GM12878 (cell line): ENCODE results near the gene FOXP1. TPM values are rescaled to one million over a fixed set of nuclear protein-coding genes. Genes with fewer than 3 reads are reported as not detected.

Experiments used
- ETV6 ChIP-seq, 2 experiments: fragments of 450-650 bp in 1 of 2; IDR thresholded peaks in 1 of 2; conservative IDR thresholded peaks in 1 of 2; 2 replicates each; pipeline ENCODE4 v1.6.1; 2014; ENCODE audit warnings: antibody characterized with exemption in 1 of 2, borderline replicate concordance in 1 of 2, low read depth in 1 of 2, mild to moderate bottlenecking in 1 of 2, moderate library complexity in 1 of 2
- NFXL1 ChIP-seq: fragments of 450-650 bp; IDR thresholded peaks from 2 replicates; pipeline ENCODE4 v1.6.1; 2017; ENCODE audit warnings: antibody characterized with exemption, mild to moderate bottlenecking, borderline replicate concordance
- NRF1 ChIP-seq: conservative IDR thresholded peaks from 2 replicates; pipeline ENCODE4 v1.6.1; 2011; ENCODE audit warnings: mild to moderate bottlenecking, low read depth, low read length, improper control_type of control experiment
- SMC3 ChIP-seq: IDR thresholded peaks from 2 replicates; pipeline ENCODE4 v1.6.1; 2011; ENCODE audit warnings: low read length, improper control_type of control experiment, borderline replicate concordance
- polyA plus RNA-seq, 11 experiments: library from polyadenylated mRNA; depleted of rRNA in 4 of 11; unstranded in 6 of 11; stranded (reverse) in 5 of 11; fragments of >200 nt; fragmentation: Nextera tagmentation in 4 of 11; fragmentation: Illumina TruSeq in 1 of 11; extraction: Ambion mirVana in 4 of 11; extraction: Trizol in 1 of 11; gene quantifications; 1 replicate in 1 of 11; 2 replicates in 10 of 11; pipeline versions ENCODE4 v1.2.1 to v1.2.3, GENCODE V29; 2011 to 2016; ENCODE audit warnings: inconsistent platforms in 2 of 11, missing spikeins in 2 of 11, low read depth in 1 of 11
- total RNA-seq, 4 experiments: library from RNA; depleted of rRNA in 3 of 4; stranded (reverse); fragments of >200 nt in 3 of 4; fragmentation: Illumina TruSeq in 1 of 4; extraction: Trizol in 1 of 4; gene quantifications; 2 replicates each; pipeline versions ENCODE4 v1.2.1 to v1.2.3, GENCODE V29; 2013 to 2021
- TF ChIP-seq, protein P1 (sequence below): fragments of 450-650 bp; IDR thresholded peaks from 2 replicates; pipeline ENCODE4 v1.6.1; 2017; ENCODE audit warnings: mild to moderate bottlenecking
- TF ChIP-seq, protein P2 (sequence below): fragments of 450-650 bp; formaldehyde crosslinking; IDR thresholded peaks from 2 replicates; pipeline ENCODE4 v1.5.0; 2022; ENCODE audit warnings: mild to moderate bottlenecking, missing genetic modification characterization
- TF ChIP-seq, protein P3 (sequence below): fragments of 450-650 bp; IDR thresholded peaks from 2 replicates; pipeline ENCODE4 v1.6.1; 2016; ENCODE audit warnings: mild to moderate bottlenecking, moderate library complexity, borderline replicate concordance

FOXP1 gene
- total and polyA plus RNA-seq, 10 of the 15 experiments (the other 5 are each of a cell fraction or from before 2014, with no cell fraction given), result 0.05 to 1.6 (median 0.20) TPM; not detected in 1

DNA sequence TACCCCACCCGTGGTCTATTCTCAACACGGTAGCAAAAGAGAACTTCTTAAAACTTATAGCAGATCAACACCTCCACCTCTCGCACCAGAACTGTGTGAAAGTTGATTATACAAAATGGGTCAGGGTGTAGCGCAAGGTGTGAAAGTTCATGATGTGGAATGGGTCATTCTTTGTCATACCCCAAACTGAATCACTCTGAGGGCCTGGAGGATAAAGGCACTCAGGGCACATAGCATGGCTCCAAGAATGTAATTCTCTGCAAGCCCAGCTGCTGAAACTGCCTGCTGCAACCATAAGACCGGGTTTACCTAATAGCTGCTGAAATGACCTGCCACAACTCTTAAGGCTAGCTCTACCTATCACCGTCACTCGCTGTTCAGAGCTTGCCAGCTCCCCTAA, 70.0 kb downstream of the FOXP1 start (continued):
- TF ChIP-seq, protein P1, sequence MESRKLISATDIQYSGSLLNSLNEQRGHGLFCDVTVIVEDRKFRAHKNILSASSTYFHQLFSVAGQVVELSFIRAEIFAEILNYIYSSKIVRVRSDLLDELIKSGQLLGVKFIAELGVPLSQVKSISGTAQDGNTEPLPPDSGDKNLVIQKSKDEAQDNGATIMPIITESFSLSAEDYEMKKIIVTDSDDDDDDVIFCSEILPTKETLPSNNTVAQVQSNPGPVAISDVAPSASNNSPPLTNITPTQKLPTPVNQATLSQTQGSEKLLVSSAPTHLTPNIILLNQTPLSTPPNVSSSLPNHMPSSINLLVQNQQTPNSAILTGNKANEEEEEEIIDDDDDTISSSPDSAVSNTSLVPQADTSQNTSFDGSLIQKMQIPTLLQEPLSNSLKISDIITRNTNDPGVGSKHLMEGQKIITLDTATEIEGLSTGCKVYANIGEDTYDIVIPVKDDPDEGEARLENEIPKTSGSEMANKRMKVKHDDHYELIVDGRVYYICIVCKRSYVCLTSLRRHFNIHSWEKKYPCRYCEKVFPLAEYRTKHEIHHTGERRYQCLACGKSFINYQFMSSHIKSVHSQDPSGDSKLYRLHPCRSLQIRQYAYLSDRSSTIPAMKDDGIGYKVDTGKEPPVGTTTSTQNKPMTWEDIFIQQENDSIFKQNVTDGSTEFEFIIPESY, result no peak
- TF ChIP-seq NFXL1 (no peak), NRF1 (no peak), SMC3 (no peak), ETV6 (conservative IDR thresholded peaks at IDR 0.05 in 1 of 2, IDR thresholded peaks at IDR 0.05 in 1 of 2; ENCODE audit: borderline replicate concordance in 1 of 2, low read depth in 1 of 2) (no peak)
- TF ChIP-seq, protein P2, sequence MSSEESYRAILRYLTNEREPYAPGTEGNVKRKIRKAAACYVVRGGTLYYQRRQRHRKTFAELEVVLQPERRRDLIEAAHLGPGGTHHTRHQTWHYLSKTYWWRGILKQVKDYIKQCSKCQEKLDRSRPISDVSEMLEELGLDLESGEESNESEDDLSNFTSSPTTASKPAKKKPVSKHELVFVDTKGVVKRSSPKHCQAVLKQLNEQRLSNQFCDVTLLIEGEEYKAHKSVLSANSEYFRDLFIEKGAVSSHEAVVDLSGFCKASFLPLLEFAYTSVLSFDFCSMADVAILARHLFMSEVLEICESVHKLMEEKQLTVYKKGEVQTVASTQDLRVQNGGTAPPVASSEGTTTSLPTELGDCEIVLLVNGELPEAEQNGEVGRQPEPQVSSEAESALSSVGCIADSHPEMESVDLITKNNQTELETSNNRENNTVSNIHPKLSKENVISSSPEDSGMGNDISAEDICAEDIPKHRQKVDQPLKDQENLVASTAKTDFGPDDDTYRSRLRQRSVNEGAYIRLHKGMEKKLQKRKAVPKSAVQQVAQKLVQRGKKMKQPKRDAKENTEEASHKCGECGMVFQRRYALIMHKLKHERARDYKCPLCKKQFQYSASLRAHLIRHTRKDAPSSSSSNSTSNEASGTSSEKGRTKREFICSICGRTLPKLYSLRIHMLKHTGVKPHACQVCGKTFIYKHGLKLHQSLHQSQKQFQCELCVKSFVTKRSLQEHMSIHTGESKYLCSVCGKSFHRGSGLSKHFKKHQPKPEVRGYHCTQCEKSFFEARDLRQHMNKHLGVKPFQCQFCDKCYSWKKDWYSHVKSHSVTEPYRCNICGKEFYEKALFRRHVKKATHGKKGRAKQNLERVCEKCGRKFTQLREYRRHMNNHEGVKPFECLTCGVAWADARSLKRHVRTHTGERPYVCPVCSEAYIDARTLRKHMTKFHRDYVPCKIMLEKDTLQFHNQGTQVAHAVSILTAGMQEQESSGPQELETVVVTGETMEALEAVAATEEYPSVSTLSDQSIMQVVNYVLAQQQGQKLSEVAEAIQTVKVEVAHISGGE (CRISPR knock-in tag), result no peak
- TF ChIP-seq, protein P3, sequence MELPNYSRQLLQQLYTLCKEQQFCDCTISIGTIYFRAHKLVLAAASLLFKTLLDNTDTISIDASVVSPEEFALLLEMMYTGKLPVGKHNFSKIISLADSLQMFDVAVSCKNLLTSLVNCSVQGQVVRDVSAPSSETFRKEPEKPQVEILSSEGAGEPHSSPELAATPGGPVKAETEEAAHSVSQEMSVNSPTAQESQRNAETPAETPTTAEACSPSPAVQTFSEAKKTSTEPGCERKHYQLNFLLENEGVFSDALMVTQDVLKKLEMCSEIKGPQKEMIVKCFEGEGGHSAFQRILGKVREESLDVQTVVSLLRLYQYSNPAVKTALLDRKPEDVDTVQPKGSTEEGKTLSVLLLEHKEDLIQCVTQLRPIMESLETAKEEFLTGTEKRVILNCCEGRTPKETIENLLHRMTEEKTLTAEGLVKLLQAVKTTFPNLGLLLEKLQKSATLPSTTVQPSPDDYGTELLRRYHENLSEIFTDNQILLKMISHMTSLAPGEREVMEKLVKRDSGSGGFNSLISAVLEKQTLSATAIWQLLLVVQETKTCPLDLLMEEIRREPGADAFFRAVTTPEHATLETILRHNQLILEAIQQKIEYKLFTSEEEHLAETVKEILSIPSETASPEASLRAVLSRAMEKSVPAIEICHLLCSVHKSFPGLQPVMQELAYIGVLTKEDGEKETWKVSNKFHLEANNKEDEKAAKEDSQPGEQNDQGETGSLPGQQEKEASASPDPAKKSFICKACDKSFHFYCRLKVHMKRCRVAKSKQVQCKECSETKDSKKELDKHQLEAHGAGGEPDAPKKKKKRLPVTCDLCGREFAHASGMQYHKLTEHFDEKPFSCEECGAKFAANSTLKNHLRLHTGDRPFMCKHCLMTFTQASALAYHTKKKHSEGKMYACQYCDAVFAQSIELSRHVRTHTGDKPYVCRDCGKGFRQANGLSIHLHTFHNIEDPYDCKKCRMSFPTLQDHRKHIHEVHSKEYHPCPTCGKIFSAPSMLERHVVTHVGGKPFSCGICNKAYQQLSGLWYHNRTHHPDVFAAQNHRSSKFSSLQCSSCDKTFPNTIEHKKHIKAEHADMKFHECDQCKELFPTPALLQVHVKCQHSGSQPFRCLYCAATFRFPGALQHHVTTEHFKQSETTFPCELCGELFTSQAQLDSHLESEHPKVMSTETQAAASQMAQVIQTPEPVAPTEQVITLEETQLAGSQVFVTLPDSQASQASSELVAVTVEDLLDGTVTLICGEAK, result no peak
